Measurements from ENCODE around the gene KCNQ5.

DNA sequence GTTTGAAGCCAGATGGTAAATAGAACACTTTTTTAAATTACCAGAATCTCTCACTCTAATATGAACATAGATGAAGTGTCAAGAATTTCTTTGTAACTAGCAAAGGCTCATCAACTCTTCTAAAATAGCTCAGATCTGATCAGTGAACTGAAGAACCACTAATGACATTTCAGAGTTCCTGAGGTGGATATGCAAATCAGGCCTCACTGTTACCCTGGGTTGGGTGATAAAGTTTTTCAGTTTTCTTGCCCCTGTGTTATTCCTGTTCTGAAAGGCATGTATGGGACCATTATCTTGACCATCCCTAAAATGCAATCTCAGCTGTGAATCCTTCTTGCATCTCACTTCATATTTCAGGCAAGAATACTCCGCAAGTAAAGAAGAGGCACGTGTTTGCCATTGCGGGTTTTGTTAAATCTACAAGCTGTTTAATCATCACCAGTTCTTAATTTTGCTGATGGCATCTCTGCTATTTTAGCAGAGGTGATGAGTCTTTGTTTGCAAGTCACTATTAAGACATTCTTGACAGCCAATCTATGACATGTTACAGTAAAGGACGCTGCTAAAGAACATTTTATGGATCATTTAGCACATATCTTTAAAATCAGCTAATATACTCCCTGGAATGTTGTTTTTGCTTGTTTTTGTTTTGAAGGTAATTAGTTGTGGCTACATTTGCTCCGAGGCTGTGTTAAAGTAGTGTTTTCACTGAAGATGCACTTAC is 555.5 kb downstream of the KCNQ5 start:
- TF ChIP-seq, protein P1, sequence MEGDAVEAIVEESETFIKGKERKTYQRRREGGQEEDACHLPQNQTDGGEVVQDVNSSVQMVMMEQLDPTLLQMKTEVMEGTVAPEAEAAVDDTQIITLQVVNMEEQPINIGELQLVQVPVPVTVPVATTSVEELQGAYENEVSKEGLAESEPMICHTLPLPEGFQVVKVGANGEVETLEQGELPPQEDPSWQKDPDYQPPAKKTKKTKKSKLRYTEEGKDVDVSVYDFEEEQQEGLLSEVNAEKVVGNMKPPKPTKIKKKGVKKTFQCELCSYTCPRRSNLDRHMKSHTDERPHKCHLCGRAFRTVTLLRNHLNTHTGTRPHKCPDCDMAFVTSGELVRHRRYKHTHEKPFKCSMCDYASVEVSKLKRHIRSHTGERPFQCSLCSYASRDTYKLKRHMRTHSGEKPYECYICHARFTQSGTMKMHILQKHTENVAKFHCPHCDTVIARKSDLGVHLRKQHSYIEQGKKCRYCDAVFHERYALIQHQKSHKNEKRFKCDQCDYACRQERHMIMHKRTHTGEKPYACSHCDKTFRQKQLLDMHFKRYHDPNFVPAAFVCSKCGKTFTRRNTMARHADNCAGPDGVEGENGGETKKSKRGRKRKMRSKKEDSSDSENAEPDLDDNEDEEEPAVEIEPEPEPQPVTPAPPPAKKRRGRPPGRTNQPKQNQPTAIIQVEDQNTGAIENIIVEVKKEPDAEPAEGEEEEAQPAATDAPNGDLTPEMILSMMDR (IDR thresholded peaks at IDR 0.05; ENCODE audit: control extremely low read depth in 1 of 3, insufficient read depth in 1 of 3, low read depth in 1 of 3, low read length in 3 of 3): no peak
- TF ChIP-seq MAFK (IDR thresholded peaks at IDR 0.05; ENCODE audit: low read depth, low read length): no peak
- TF ChIP-seq POLR2A (IDR thresholded peaks at IDR 0.05; ENCODE audit: control extremely low read depth in 1 of 2, low read depth in 2 of 2, low read length in 2 of 2): no peak

Data from H1 (cell line).